Measurements from ENCODE around the gene CD81. TPM values are rescaled to one million over a fixed set of nuclear protein-coding genes. Genes with fewer than 3 reads are reported as not detected.

CD81 gene
- polyA plus RNA-seq, 10 donors: 393 to 521 (median 464) TPM

DNA sequence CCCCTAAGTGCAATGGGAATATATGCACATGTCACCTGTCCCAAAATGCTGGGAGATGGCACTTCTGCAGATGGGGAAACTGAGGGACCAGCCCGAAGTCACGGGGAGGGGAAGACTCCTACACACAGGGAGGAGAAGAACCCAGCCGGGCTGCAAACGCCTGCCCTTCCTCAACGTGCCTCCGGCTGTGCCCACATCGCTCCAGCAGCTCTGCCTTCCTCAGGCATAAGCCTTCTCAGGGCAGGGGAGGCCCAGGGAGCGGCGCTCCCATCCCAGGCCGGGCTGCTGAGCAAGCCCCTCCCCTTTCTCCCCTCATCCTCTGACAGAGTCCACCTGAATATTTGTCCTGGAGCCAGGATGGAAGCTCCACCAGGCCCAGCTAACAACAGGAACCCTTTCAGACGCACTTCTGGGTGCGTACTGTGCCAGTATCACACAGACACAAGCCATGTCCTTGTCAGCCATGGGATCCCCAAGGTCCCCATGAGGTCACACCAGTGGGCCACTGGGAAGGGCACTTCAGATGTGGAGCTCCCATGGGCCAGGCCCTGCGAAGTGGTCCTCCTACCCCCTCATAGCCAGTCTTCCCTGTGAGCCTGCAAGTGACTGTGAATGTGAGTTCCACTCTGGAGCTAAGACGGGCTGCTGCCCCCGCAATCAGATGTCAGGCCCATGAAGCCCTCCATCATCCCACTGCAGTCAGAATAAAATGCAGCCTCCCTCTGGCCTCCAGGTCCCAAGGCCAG lies 2.5 kb upstream of the CD81 start:
- DNase-seq: no peak

DNA sequence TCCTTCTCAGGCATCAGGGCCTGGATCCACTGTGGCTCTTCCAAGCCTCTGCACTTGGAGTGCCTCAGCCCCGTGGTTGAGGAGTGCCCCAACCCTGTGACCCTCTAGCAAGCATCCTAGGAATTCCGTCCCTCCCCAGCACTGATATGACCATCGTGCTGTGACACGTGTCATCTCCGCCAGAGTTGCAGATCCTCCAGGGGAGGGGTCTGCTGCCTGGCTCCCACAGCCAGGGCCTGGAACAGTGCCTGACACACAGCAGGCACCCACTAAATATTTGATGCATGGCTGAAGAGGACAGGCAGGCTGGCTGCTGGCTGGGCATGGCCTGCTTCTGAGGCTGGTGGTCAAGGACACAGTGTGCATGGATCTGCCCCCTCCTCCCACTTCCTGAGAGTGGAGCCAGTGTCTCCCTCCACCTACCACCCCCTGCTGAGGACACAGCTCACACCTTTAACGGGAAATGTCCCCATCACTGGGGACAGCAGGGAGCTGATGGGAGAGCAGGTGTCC lies 1.7 kb upstream of the CD81 start:
- no peak for DNase-seq

DNA sequence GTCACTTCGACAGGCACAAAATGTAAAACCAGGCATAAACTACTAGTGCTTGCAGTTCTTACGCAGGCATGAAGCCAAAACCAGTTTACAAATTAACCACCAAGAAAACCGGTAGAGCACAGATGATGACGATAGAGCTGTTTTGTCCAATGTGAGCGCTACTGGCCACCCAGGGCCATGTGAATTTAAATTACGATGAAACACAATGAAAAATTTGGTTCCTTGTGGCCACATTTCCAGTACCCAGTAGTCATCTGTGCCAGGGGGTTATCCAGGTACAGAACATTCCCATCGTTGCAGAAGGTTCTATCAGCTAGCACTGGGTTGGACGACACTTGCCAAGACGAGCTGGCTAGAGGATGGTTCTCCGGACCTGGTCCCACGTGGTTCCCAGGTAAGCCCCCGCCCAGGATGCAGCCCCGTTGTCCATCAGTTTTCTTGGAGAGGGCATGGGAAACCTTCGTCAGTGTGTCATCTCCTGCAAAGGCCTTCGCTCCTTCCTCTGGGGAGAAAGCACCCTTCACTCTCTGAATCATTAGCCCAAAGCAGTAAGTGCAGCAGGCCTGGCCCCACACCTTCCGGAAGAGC lies 1.1 kb upstream of the CD81 start:
- no peak for DNase-seq

DNA sequence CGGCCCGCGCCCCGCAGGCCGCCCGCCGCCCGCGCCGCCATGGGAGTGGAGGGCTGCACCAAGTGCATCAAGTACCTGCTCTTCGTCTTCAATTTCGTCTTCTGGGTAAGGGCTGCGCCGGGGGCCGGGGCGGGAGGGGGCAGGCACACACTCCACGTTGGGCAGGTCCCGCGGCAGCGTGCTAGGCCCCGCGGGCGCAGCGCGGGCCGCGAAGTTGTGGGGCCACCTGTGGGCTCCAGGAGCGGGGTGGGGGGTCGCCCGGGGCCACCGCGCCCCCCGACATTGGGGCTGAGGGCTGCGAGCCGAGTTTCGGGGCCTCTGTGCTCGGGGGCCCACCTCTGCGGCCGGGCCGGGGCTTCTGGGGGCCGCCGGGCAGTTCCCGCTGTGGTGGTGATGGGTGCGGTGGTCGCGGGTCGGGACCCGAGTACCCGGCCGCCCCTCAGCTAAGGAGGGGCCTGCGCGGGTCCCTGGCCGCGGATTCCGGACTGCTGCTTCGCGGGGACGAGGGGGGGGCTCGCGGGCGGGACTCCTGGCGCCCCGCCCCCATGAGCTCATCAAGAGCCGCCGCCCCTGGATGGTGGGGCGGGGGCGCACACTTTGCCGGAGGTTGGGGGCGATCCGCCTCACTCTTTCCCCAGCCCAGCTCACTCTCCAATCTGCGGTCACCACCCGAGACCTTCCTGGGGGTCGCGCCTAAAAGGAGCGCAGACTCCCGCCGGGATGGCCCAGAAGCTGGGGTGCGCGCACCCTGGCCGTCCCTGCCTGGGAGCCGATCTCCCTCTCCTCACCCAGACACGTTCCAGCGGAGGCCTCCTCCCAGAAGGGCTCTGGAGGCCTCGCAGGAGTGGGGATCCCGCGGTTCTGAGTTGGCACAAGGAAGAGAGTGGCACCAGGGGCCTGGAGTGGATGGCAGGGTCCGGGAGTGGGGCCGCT lies 667 bp downstream of the CD81 start:
- peak; percentile 69 to 95 (median 87) for DNase-seq

DNA sequence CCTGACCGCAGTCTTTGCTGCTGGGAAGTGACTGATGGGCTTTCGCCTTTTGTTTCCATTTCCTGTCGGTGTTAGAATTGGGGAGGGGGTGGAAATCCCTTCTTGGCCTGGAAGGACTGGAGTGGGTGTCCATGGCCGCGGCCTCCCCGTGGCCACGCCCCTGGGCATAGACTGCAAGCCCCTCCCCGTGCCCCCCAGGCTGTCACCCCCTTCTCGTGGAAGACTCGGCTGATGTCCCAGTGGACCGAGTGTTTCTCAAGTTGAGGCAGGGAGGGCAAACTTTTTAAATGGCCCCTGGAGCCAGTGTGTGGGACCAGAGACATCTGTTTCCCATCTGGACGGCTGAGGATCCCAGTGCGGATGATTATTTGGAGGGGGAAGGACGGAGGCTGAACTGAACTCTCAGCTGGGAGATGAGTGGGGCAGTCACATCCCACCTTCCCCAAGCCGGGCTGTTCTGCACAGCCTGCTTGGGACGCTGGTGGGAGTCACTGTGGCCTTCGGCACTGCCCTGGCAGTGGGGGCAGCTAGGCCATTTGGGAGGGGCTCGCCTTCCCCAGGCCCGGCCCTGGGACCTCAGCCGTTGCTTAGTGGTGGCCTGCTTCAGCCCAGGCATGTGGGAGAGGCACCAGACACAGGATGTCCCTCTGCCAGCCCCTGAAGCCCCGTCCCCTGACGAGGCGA lies 1.6 kb downstream of the CD81 start:
- DNase-seq: peak in 2 of 3 donors; percentile 72 to 92

DNA sequence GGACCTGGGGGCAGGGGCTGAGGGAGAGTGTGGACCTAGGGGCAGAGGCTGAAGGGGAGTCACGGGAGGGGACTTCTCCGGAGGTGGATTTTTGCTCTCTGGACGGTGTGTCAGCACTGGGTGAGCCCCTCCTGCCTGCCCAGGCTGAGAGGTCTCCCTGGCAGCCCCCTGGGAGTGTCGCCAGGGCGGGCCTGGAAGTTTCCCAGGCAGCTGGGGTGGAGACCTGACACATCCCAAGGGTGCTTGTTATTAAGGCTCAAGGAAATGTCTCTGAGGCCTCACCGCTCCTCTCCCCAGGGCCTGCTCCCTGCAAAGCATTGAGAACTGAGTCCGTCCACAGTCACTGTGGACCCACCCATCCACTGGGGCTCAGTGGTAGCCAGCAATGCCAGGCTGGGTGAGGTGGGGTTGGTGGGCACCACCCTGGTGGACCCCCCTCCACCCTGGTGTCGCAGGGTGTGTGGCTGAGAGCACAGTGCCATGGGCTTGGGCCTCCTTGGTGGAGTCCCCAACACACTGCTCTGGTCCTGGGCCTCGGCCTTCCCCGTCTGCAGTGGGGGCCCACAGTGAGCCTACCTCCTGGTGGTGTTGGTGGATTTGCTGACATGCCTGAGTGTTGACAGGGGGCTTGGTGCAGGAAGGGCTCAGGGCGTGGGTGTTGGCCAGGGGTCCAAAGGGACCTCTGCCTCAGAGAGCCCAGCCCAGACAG lies 2.5 kb downstream of the CD81 start:
- DNase-seq: peak in 1 of 3 donors; percentile 11

DNA sequence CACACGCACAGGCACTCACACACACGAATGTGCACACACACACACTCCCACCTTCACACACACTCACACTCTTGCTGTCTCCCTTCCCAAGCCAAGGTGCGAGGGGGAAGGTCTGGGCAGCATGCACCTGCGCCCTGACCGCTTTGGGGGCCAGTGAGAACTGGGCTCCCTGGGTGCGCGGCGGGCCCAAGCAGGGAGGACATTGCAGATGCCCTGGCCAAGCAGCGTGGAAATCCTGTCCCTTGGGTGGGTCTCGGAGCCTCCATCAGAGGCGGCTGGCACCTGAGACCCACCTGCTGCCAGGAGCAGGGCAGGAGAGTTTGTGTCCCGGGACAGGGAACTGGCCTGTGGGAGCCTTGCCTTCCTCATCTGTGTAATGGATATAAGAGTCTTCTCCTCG lies 3.3 kb downstream of the CD81 start:
- no peak for DNase-seq

DNA sequence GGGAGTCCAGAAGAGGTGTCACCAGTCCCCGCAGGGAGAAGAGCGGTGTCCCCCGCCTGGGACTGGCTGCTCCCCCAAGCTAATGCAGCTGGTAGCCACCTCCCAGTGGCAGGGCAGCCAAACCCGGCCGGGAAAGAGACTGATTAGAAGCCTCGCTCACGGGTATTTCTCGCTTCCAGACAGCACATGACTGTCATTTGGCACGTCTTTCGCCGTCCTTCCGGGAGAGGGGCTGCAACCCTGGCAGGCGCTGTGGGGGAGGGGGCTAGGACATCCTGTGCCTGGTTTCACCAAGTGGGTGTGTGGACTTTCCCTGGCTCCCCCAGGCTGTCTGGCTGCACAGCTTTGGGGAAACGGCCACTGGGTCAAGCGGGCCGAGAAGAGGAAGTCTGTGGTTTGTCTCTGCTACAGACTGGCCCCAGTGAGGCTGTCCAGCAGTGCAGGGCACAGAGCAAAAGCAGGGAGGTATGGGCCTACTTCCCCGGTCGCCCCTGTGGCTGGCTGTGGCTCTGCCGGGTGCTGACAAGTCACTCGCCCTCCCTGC lies 3.8 kb downstream of the CD81 start:
- peak in 1 of 3 donors; percentile 59 for DNase-seq

DNA sequence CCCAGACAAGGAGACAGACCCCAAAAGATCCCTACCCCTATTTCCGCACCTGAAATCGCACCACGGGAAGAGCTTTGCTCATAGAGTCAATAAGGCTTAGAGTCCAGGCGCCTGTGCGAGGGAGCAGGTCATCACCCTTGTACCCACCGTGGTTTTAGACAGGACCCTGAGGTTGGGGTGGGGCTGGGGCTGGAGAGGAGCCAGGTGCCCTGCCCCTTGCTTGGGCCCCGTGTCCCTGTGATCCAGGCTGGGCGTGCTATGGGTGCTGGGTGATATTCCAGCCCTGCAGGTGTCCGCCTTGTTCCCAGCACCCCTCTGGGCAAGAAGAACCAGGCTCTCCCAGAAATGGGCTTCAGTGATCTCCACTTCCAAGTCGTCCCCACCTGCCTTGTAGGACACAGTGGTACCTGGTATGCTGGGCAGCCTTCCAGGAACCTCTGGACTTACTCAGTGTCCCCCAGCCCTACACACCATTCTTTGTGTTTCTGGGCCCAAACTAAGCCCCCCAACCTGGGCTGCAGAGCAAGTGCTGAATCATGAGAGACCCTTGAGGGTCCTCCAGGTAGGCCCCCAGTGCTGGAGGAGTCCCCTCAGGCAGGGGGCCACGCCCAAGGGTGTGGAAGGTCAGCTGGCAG lies 4.5 kb downstream of the CD81 start:
- peak in 1 of 3 donors; percentile 5 for DNase-seq

DNA sequence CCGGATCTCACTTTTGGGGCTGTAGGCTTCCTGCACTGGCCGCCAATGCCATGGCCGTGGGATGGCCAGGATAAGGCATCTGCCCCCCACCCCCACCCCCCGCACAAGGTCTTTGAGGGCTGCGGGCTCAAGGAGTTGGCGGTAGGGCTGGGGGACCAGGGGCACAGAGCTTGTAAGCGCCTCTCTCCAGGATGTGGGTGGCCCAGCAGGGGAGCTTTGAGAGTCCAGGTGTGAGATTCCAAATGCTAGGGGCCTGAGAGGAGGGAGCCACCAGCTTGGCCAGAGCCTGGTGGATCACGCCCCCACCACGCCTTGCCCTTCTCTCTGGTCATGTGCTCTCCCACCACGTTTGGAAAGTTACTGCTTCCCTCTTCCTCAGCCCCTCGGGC lies 5.0 kb downstream of the CD81 start:
- DNase-seq: peak in 1 of 3 donors; percentile 8

DNA sequence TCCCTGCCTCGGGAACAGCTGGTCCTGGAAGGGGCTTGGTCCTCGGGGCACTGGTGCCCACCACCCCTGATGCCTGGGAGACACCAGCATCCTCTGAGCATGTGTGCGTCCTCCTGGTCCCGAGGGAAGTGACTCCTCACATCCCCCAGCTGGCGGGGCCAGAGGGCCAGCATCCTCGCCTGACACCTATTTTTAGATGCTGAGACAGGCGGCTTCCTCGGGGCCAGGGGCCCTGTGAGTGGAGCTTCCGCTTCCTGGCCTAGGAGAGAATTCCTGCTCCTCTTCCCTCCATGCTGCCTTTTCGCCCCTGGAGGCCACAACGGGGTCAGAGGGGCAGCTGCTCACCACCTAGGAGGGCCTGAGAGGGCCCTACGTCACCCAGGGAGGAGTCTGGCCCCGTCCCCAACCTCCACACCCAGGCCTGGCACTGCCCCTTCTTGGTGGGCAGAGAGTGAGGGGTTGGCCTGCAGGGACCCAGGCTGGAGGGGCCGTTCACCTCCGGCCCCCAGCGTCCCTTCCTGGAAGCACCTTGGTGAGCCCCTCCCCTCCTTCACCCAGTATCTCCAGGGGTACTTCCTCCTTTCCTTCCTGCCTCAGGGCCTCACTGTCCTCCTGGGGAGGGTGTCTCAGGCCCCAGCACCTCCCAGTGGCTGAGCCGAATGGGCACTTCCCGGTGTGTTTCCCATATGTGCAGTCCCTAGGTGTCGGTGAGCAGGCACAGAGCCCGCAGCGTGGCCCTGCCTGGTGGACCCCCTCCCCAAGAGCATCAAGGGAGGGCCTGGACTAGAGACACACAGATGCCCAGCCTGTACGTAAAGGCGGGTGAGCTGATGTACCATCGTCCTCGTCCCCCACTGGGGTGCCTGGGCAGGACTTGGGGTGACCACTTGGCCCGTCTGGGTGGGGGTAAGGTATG lies 6.1 kb downstream of the CD81 start:
- DNase-seq: peak in 1 of 3 donors; percentile 76

DNA sequence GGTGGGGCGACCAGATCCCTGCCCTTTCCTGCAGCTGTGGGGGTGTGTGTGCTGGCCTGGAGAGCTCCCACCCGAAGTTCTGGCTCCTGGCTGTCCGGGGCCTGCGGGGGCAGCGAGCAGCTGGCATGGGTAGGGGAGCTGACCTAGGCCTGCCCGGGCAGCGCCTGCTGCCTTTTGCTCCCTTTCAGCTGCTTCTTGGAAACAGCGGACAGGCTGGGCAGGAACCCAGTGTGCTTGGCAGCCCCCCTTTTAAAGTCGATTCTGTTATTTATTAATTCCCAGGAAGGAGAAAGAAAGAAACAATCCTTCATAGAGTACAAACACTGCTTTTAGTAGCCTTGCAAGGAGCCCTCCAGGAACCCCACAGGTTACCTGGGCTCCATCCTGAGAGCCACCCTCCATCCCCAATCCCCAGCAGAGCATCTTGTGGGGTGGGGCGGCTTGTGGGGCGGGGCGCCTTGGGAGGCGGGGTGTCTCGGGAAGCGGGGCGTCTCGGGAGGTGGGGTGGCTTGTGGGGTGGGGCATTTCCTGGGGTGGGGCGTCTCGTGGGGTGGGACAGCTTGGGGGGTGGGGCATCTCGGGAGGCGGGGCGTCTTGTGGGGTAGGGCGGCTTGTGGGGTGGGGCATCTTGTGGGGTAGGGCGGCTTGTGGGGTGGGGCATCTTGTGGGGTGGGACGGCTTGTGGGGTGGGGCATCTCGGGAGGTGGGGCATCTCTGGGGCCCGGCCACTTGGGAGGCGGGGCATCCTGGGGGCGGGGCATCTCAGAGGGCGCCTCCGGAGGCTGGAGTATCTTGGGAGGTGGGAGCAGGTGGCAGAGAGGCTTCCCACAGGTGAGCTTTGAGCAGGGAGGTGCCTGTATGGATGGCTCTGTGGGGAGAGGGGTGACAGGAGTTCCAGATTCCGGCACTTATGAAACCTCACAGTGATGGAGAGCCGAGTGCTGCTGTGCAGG lies 7.0 kb downstream of the CD81 start:
- DNase-seq: no peak

DNA sequence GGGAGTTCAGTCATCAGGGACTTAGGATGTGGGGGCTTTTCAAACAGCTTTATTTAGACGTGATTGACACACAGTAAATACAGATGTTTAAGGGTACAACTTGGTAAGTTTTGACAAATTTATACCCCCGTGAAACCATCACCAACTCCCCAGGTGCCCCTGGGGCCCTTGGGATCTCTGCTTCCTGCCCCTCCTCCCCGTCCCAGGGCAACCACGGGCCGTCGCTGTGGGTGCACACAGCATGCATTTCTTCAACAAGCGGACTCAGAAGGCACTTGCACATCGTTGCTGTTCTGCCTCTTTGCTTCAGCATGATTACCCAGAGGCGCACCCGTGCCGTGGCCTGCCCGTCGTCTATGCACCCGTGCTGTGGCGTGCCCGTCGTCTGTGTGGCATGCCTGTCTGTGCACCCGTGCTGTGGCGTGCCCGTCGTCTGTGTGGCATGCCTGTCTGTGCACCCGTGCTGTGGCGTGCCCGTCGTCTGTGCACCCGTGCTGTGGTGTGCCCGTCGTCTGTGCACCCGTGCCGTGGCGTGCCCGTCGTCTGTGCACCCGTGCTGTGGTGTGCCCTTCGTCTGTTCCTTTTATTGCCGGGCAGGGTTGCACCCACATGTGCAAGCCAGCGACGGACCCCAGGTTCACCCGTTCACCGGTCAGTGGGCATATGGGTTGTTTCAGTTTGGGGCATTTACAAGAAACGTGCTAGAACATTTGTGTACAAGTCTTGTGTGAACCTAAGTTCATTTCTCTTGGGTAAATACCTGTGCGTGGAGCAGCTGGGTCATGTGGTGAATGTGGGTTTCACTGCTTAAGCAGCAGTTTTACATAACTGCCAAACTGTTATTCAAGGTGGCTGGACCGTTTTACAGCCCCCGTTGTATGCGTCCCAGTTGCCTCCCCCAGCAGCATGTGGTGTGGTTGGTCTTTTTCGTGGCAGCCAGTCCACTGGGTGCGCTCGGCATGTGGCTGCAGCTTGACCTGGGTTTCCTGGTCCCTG lies 8.3 kb downstream of the CD81 start:
- no peak for DNase-seq

DNA sequence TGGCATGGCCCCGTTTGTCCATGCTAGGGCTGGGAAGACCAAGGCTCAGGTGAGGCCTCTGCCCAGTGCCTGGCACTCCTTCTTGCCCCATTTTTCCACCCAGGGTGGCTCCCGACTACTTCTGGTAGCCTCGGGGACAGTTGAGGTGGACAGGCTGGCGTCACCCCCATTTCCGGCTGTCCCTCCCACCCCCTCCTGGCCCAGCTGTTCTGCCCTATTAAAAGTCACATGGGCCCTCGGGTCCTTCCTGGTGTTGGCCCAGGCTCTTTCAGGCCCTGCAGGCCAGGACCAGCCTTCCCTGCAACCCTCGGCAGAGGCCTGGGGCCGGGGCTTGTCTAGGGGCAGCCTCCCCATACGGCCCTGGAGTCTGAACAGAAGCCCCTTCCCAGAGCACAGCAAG lies 9.5 kb downstream of the CD81 start:
- no peak for DNase-seq

DNA sequence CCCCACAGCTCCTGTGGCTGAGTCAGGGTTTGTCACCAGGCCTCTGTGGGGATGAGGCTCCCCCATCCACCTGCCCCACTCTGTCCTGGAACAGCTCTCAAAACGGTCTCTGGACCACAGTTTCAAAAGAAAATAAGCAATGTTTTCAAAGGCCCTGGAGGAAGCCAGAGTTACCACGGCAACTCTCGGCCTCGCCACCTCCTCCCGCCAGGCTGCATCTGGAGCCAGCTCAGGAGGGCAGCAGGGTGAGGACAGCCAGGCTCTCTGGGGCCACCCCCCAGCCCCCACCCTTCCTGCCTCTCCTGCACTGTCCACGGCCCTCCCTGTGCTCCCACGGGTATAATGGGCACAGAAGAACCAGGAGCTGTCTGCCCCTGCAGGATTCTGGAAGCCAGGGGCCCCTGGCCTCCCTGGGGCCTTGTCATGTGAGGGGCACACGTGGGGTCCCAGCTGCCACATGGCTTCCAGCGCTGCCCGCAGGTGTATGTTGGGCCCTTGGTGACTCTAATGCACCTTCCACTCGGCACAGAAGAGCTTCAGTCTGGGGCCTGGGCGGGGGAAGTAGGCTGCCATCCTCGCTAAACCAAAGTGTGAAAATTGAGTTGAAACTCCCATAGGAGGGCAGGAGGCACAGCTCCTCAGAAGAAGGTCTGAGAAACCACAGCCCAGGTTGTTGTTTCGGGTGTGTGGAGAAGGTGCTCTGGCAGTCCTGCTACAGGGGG lies 10.3 kb downstream of the CD81 start:
- DNase-seq: no peak
